ENCODE results near the gene APMAP. TPM values are rescaled to one million over a fixed set of nuclear protein-coding genes. Genes with fewer than 3 reads are reported as not detected.

The APMAP gene
- total and polyA plus RNA-seq, 9 of the 15 experiments (the other 6 are each of a cell fraction or from before 2014, with no cell fraction given) = 6.7 to 18.2 (median 14.4) TPM

GRCh38 chr20:24914388-24915241 lies 77.9 kb downstream of the APMAP start (continued):
- TF ChIP-seq C11orf30 (IDR thresholded peaks at IDR 0.05; ENCODE audit: low read depth) = no peak
- TF ChIP-seq KHSRP (IDR thresholded peaks at IDR 0.05) = no peak
- TF ChIP-seq EGR1 (conservative IDR thresholded peaks at IDR 0.05) = no peak
- TF ChIP-seq TEAD2 (tag; IDR thresholded peaks at IDR 0.05) = no peak
- TF ChIP-seq, protein P1, sequence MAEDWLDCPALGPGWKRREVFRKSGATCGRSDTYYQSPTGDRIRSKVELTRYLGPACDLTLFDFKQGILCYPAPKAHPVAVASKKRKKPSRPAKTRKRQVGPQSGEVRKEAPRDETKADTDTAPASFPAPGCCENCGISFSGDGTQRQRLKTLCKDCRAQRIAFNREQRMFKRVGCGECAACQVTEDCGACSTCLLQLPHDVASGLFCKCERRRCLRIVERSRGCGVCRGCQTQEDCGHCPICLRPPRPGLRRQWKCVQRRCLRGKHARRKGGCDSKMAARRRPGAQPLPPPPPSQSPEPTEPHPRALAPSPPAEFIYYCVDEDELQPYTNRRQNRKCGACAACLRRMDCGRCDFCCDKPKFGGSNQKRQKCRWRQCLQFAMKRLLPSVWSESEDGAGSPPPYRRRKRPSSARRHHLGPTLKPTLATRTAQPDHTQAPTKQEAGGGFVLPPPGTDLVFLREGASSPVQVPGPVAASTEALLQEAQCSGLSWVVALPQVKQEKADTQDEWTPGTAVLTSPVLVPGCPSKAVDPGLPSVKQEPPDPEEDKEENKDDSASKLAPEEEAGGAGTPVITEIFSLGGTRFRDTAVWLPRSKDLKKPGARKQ (CRISPR knock-in tag; IDR thresholded peaks at IDR 0.05) = no peak
- no peak for TF ChIP-seq ZNF766 (CRISPR knock-in tag; conservative IDR thresholded peaks at IDR 0.05)
- TF ChIP-seq DPF2 (IDR thresholded peaks at IDR 0.05) = no peak

DNA sequence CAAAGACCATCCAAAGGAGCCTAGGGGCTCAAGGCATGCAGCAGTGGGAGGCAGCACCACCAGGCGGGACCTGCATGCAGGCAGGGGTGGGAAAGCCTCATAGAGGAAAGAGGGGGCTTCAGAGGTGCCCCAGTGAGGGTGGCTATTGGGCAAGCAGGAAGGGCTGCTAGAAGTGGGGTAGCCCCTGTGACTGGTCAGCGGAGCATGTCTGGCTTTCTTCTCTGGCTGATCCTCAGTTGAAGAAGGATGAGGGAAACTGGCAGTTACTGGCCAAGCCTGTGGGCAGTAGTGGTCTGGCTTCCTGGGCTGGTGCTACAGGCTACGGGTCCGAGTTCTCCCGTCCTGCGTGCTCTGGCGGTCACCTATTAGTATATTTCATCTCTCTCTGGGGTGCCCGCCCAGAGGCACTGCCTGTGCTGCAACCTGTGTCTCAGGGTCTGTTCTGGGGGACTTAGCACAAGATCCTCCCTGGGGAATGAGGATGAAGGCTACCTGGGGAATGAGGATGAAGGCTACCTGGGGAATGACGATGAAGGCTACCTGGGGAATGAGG lies 79.4 kb downstream of the APMAP start:
- no peaks in the 10 kb centered on the region for H3K36me3 ChIP-seq (ENCODE audit: control insufficient read depth, insufficient read depth, low read length)
- H2AFZ ChIP-seq (ENCODE audit: low read depth, low read length) = no peak overlapping the region
- no peaks in the 10 kb centered on the region for H3K9me1 ChIP-seq (ENCODE audit: control insufficient read depth, insufficient read depth, low read length)
- H3K79me2 ChIP-seq (ENCODE audit: control insufficient read depth, insufficient read depth, low read length) = no peaks in the 10 kb centered on the region
- intact Hi-C loops (cut with micrococcal nuclease) (loop anchor here (10.0 kb wide), 2 partner anchors 128 to 748 kb away; no protein-coding TSS in a partner anchor), in situ Hi-C loops (cut with MboI) (loop anchor here (25.0 kb wide), 1 partner anchor 751 kb away; no protein-coding TSS in a partner anchor)
- 0 out of 2 replicates have a peak, but pooled peaks cover 2% of the 10 kb centered on the region for H4K20me1 ChIP-seq (replicated peaks; ENCODE audit: control insufficient read depth, insufficient read depth, low read length)
- ChIA-PET CTCF (ENCODE audit: low intra/inter-chr PET ratio) (no interaction called here), POLR2A (no interaction called here)
- ATAC-seq (no peak), FAIRE-seq (no peak), DNase-seq (ENCODE audit: extremely low read depth in 1 of 4, low spot score in 3 of 4) (no peak)
- H3K27me3 ChIP-seq (ENCODE audit: control insufficient read depth in 2 of 2, insufficient read depth in 2 of 2, low read length in 2 of 2) = no peaks in the 10 kb centered on the region; a peak in 1 of 5 replicates
- H3K9ac ChIP-seq (ENCODE audit: insufficient read depth in 1 of 2, low read depth in 2 of 2, low read length in 2 of 2) = no peak overlapping the region; a peak in 1 of 4 replicates
- no peak overlapping the region for H3K4me2 ChIP-seq (ENCODE audit: insufficient read depth, low read length)
- no peak overlapping the region for H3K27ac ChIP-seq (ENCODE audit: extremely low read depth, low read depth, low read length)
- no peak overlapping the region for H3K4me3 ChIP-seq
- peaks cover 0 to 5% of the 10 kb centered on the region in 2 experiments; a peak in 1 of 5 replicates for H3K4me1 ChIP-seq (replicated peaks in 1 of 2; ENCODE audit: control insufficient read depth in 2 of 2, insufficient read depth in 2 of 2, low read length in 2 of 2)
- 0% methylated on average over 9 of the region's 9 CpGs for WGBS (ENCODE audit: insufficient coverage, low coverage, missing lambda C conversion rate)
- no TSS peak for BruUV-seq (replicated peaks)
- no peaks in the 10 kb centered on the region for H3K9me3 ChIP-seq (replicated peaks; ENCODE audit: control insufficient read depth, insufficient read depth, low read depth, low read length)
- TF ChIP-seq ZNF695 (CRISPR knock-in tag; IDR thresholded peaks at IDR 0.05) (no peak), GATAD2B (IDR thresholded peaks at IDR 0.05; ENCODE audit: borderline replicate concordance) (no peak), PML (IDR thresholded peaks at IDR 0.05; ENCODE audit: low read length) (no peak)

Measured in K562 (cell line).